ENCODE data around the gene GALNT10.
A peak's percentile ranks its signal among the peaks of the same experiment; 100 is the strongest.

The GALNT10 gene

GRCh38 chr5:154445422-154446194 lies 255.1 kb downstream of the GALNT10 start, which contains the start of gene SAP30L:
SAP30L (plus strand) TSS chr5:154445997; CDS start chr5:154446605, 608 bp downstream.
- peak; percentile 100 for DNase-seq (ENCODE audit: low spot score)

GRCh38 chr5:154446195-154447088 lies 255.9 kb downstream of the GALNT10 start:
- peak; percentile 36 for DNase-seq (ENCODE audit: low spot score)

- DNase-seq (ENCODE audit: low spot score): no peak
Measured at GRCh38 chr5:154447089-154447725, 256.7 kb downstream of the GALNT10 start.

DNA sequence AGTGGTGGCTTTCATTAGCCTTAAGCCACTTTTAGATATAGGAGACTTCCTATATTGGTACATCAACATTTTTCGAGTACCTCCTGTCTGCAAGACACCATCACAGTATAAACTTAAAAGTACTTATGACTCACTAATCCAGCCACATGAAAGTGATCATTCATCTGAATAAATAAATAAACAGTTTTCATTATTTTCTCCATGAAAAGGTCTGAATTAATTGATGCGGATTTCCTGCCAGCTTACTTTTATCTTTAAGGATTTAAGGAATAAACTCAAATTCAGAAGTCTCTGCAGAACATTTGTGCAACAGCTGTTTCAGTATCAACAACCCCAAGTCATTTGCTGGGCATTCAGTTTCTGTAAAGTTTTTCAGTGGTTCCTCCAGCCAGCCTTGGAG lies 259.3 kb downstream of the GALNT10 start:
- DNase-seq (ENCODE audit: low spot score): no peak

DNA sequence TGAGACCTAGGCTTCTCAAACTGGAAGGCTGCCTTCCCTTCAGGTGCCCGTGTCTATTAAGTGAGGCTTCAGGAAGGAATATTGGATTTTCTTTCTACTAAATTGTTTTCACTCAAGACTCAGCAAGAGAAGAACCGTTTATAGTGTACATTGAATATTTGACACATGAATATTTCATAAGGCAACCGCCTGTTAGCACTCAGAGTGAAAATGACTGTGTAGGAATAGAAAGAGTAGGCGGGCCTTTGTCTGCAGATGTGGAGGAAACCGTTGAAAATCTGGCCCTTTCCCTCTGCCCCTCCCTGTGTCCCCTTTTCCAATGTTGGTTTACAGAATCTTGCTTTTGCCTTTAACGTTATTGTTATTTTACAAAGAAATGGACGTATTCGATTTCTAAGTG lies 261.4 kb downstream of the GALNT10 start:
- DNase-seq (ENCODE audit: low spot score): no peak

DNA sequence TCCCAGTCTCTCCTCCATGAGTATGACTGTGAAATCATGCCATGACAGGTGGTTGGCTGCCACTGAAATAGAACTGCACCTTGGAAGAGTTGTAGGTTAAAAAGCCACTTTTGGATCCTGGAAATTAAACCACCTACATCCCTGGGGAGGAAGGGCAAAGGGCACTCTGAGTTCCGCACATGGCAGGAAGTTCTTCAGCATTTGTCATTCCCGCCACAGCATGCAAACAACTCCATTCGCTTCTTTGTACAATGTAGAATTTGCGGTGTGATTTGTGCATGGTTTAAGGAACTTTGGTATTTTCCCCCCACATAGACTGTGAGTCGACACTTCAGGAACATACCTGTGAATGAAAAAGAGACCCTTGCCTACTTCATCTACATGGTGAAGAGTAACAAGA lies 265.1 kb downstream of the GALNT10 start:
- no peak for DNase-seq (ENCODE audit: low spot score)

DNA sequence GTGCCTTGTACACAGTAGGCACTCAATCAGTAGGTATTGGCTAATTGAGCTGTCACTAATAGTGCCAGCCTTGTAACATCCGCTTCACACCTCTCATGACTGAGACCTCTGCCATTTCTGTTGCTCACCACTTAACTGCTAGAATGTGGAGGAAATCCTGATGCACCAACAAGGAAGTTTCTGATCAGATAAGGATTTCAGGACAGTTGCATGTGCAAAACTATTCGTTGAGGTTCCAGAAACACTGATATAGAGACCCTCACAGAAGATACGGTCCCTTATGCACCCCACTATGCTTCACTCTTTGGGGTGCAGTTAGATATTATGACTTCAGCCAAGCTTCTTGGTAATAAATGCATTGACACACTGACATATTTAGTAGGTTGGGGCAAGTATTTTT lies 266.0 kb downstream of the GALNT10 start:
- DNase-seq (ENCODE audit: low spot score): no peak

DNA sequence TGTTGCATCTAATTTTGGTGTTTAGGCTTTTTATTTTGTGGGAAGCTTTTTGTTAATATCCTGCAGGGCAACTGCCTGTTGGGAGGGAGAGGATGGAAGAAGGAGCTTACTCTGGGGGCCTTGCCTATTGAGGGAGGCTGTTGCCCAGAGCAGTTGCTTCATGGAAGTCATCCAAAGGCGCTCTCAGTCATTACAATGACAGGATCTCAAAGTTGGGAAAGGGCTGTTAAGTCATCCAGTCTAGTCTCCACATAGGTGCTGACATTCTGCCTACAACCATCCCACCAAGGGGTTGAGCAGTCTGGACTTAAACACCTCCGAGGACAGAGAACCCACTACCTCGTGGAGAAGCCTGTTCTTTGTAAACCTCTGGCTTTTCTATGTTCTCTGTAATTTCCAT lies 268.5 kb downstream of the GALNT10 start:
- no peak for DNase-seq (ENCODE audit: low spot score)

GRCh38 chr5:154460172-154460571 lies 269.6 kb downstream of the GALNT10 start:
- no peak for DNase-seq (ENCODE audit: low spot score)

GRCh38 chr5:154461531-154461930 lies 271.0 kb downstream of the GALNT10 start:
- no peak for DNase-seq (ENCODE audit: low spot score)

GRCh38 chr5:154464438-154464837 lies 273.9 kb downstream of the GALNT10 start:
- no peak for DNase-seq (ENCODE audit: low spot score)

DNA sequence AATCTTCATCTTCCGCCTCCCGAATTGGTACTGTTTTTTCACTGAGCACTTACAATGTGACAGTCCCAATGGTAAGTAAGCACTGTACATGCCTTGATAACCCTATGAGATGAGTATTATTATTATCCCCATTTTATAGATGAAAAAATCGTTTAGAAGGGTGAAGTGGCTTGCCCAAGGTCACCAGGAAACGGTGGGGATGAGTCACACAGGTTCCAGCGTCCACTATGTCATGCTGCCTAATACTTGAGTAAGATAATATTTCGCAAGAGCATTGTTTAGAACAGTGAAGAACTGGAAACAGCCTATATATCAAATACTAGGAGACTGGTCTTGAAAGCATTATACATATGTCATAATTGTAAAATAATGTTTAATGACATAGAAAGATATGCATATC lies 274.6 kb downstream of the GALNT10 start:
- DNase-seq (ENCODE audit: low spot score): no peak

- DNase-seq (ENCODE audit: low spot score): no peak
Measured at GRCh38 chr5:154466147-154466546, 275.6 kb downstream of the GALNT10 start.

DNA sequence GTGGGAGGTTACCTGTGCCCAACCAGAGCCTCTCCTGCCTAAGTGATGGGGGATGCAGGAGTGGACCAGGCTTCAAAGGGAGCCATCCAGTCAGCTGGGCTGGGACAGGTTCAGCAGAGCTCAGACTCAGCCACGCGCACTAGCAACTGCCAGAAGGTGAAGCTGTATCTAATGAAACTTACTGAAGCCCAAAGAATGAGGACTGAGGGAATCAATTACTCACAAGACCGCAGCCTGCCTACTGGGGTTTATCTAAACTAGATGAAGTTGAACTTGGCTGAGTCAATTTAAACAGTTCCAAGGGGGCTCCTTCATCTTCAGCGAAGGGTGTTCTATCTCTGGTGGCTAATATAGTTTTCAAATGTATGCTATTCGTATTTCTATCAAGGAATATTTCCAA lies 276.1 kb downstream of the GALNT10 start:
- no peak for DNase-seq (ENCODE audit: low spot score)

DNA sequence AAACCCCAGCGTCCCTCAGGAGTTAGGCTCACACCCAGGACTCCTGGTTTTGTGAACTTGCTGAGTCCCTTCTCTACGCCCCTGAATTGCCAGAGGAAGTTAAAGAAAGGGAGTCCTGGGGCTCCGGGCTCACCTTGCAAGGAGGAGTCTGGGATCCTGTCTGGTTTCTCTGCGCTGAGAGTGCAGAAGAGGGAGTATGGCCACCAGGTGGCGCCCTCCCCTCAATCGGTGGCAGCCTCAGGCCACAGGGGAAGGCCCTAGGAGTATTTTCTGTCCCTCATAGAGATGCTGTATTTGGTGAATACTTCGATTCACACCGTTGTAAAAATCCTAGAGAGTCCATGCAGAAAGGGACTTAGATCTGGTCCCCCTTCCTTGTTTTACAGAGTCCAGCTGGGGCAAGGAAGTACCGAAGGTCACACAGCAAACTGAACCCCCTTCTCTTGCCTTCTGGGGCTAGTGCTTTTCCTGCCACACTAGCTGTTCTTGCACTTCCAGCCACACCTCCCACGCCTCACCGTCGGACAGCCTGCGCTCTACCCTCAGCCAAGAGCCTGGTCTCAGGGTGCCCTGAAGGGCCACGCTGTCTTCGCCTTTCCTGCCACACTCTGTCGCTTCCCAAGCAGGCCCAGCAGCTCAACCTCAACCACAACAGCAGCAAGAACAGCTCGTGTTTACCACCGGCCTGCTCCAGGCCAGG lies 277.3 kb downstream of the GALNT10 start:
- DNase-seq (ENCODE audit: low spot score): peak; percentile 84

- DNase-seq (ENCODE audit: low spot score): no peak
Measured at GRCh38 chr5:154470137-154470536, 279.6 kb downstream of the GALNT10 start.

Data from germinal center (tissue), 1 donor.